K562 (cell line): ENCODE measurements around the gene DDAH2. TPM values are rescaled to one million over a fixed set of nuclear protein-coding genes. Genes with fewer than 3 reads are reported as not detected.

Experiments used
- ARID3B ChIP-seq: fragments of 250-450 bp; sonication (Bioruptor Pico); IDR thresholded peaks from 2 replicates; pipeline ENCODE4 v1.4.0; 2020; ENCODE audit warnings: borderline replicate concordance
- EHMT2 ChIP-seq: fragments of 450-650 bp; IDR thresholded peaks from 2 replicates; pipeline ENCODE4 v1.6.1; 2018; ENCODE audit warnings: antibody characterized with exemption
- ESRRA ChIP-seq: fragments of 450-650 bp; IDR thresholded peaks from 2 replicates; pipeline ENCODE4 v1.6.1; 2014; ENCODE audit warnings: low read depth, mild to moderate bottlenecking, moderate library complexity, borderline replicate concordance
- KDM5B ChIP-seq: fragments of 200-600 bp; sonication (generic); IDR thresholded peaks from 2 replicates; pipeline ENCODE4 v1.6.1; 2012; ENCODE audit warnings: low read depth, mild to moderate bottlenecking, moderate library complexity, low read length, control low read depth, inconsistent platforms; ENCODE audit not compliant: insufficient replicate concordance
- MIER1 ChIP-seq: fragments of 450-650 bp; IDR thresholded peaks from 2 replicates; pipeline ENCODE4 v1.6.1; 2016; ENCODE audit warnings: antibody characterized with exemption, mild to moderate bottlenecking, low read depth
- MYBL2 ChIP-seq, 2 experiments: fragments of 450-650 bp in 1 of 2; sonication (generic) in 1 of 2; formaldehyde crosslinking in 1 of 2; IDR thresholded peaks; 2 replicates each; pipeline versions ENCODE4 v1.6.1 to v1.8.1; 2017 to 2022; ENCODE audit warnings: borderline replicate concordance in 1 of 2, inconsistent platforms in 1 of 2, low read depth in 1 of 2, mild to moderate bottlenecking in 1 of 2, missing genetic modification reagents in 1 of 2, moderate library complexity in 1 of 2
- RBM22 ChIP-seq: fragments of 200-400 bp; formaldehyde crosslinking; IDR thresholded peaks from 2 replicates; pipeline ENCODE4 v1.6.1; 2018; ENCODE audit warnings: low read length, low read depth; ENCODE audit not compliant: poor library complexity, severe bottlenecking
- RBM25 ChIP-seq: fragments of 200-400 bp; formaldehyde crosslinking; IDR thresholded peaks from 2 replicates; pipeline ENCODE4 v1.6.1; 2018; ENCODE audit warnings: low read length, low read depth, moderate library complexity; ENCODE audit not compliant: severe bottlenecking
- RBM39 ChIP-seq: fragments of 200-400 bp; formaldehyde crosslinking; optimal IDR thresholded peaks from 2 replicates; pipeline ENCODE3; 2018; ENCODE audit warnings: low read depth, low read length
- TFAM ChIP-seq: fragments of 250-450 bp; sonication (Bioruptor Pico); conservative IDR thresholded peaks from 2 replicates; pipeline ENCODE4 v1.5.0; 2021; ENCODE audit warnings: mild to moderate bottlenecking, moderate library complexity
- polyA plus RNA-seq, 8 experiments: library from polyadenylated mRNA; depleted of rRNA in 4 of 8; stranded (reverse) in 5 of 8; unstranded in 3 of 8; fragments of >200 nt; fragmentation: Nextera tagmentation in 2 of 8; fragmentation: Illumina TruSeq in 1 of 8; extraction: Ambion mirVana in 2 of 8; extraction: Trizol in 1 of 8; gene quantifications; 2 replicates each; pipeline versions ENCODE4 v1.2.1 to v1.2.3, GENCODE V29; 2011 to 2014; ENCODE audit warnings: inconsistent platforms in 1 of 8, missing spikeins in 1 of 8
- total RNA-seq, 7 experiments: library from RNA; depleted of rRNA in 6 of 7; stranded (reverse); fragments of >200 nt in 6 of 7; fragmentation: Illumina TruSeq in 2 of 7; extraction: Trizol in 2 of 7; gene quantifications; 2 replicates each; pipeline versions ENCODE4 v1.2.1 to v1.2.3, GENCODE V29; 2011 to 2021; ENCODE audit warnings: low replicate concordance in 1 of 7
- TF ChIP-seq, protein P1 (sequence below): fragments of 150-350 bp; conservative IDR thresholded peaks from 2 replicates; pipeline ENCODE4 v1.6.1; 2014; ENCODE audit warnings: low read length
- TF ChIP-seq, protein P2 (sequence below): fragments of 250-450 bp; sonication (Bioruptor Pico); IDR thresholded peaks from 2 replicates; pipeline ENCODE4 v1.8.0; 2021; ENCODE audit warnings: mild to moderate bottlenecking, moderate library complexity
- TF ChIP-seq, protein P3 (sequence below): fragments of 450-650 bp; conservative IDR thresholded peaks from 2 replicates; pipeline ENCODE4 v1.6.1; 2016; ENCODE audit warnings: missing genetic modification characterization, low read depth, mild to moderate bottlenecking, control low read depth, missing compliant biosample characterization
- TF ChIP-seq, protein P4 (sequence below): fragments of 250-450 bp; sonication (Bioruptor Pico); IDR thresholded peaks from 2 replicates; pipeline ENCODE4 v1.4.0; 2020; ENCODE audit warnings: mild to moderate bottlenecking
- TF ChIP-seq, protein P5 (sequence below): fragments of 450-650 bp; conservative IDR thresholded peaks from 2 replicates; pipeline ENCODE4 v1.6.1; 2016; ENCODE audit warnings: missing genetic modification characterization, low read depth, mild to moderate bottlenecking, missing compliant biosample characterization, moderate library complexity

Gene DDAH2
- total and polyA plus RNA-seq, 9 of the 15 experiments (the other 6 are each of a cell fraction or from before 2014, with no cell fraction given) = 1.8 to 45.4 (median 21.4) TPM

DNA sequence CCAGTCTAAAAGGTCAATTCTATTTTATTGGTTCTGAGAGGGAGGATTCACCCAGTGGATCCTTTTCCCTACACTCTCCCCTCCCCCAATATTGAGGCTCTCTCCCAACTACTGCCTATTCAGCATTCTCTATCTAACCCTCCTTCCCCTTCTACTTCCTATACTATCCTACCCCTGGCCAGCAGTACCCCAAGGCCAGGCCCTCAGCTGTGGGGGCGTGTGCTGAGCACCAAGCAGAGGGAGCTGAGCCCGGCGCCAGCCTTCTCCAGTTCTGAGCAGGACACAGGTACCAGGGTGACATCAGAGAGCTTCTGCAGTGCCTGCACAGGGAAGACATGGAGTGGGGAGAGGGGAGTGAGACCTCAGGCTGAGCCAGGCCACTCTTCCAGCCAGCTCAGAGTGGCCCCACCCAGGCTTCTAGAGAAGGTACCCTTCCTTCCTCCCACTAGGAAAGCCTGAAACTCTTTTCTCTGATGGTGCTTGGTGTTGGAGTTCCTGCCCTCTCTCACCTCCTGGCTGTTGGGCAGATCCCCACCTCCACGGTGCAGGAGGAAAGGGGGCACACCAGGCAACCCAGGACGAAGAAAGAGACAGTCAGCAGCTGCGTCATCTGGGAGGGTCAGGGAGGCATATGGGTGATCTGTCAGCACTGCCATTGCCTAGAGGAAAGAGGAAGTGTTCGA lies 1.9 kb downstream of the DDAH2 start (continued):
- TF ChIP-seq, protein P1, sequence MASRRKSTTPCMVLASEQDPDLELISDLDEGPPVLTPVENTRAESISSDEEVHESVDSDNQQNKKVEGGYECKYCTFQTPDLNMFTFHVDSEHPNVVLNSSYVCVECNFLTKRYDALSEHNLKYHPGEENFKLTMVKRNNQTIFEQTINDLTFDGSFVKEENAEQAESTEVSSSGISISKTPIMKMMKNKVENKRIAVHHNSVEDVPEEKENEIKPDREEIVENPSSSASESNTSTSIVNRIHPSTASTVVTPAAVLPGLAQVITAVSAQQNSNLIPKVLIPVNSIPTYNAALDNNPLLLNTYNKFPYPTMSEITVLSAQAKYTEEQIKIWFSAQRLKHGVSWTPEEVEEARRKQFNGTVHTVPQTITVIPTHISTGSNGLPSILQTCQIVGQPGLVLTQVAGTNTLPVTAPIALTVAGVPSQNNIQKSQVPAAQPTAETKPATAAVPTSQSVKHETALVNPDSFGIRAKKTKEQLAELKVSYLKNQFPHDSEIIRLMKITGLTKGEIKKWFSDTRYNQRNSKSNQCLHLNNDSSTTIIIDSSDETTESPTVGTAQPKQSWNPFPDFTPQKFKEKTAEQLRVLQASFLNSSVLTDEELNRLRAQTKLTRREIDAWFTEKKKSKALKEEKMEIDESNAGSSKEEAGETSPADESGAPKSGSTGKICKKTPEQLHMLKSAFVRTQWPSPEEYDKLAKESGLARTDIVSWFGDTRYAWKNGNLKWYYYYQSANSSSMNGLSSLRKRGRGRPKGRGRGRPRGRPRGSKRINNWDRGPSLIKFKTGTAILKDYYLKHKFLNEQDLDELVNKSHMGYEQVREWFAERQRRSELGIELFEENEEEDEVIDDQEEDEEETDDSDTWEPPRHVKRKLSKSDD = no peak
- TF ChIP-seq RBM22 (no peak), RBM25 (no peak), ARID3B (CRISPR knock-in tag) (no peak), KDM5B (peak; percentile 47), MIER1 (no peak; the same call in 1 of the 2 replicates), EHMT2 (no peak), MYBL2 (IDR thresholded peaks at IDR 0.05; ENCODE audit: low read depth) (no peak), MYBL2 (CRISPR knock-in tag; IDR thresholded peaks at IDR 0.05; ENCODE audit: borderline replicate concordance) (no peak), TFAM (CRISPR knock-in tag) (no peak), RBM39 (no peak), ESRRA (no peak)
- TF ChIP-seq, protein P2, sequence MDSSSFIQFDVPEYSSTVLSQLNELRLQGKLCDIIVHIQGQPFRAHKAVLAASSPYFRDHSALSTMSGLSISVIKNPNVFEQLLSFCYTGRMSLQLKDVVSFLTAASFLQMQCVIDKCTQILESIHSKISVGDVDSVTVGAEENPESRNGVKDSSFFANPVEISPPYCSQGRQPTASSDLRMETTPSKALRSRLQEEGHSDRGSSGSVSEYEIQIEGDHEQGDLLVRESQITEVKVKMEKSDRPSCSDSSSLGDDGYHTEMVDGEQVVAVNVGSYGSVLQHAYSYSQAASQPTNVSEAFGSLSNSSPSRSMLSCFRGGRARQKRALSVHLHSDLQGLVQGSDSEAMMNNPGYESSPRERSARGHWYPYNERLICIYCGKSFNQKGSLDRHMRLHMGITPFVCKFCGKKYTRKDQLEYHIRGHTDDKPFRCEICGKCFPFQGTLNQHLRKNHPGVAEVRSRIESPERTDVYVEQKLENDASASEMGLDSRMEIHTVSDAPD (CRISPR knock-in tag) = no peak
- TF ChIP-seq, protein P3, sequence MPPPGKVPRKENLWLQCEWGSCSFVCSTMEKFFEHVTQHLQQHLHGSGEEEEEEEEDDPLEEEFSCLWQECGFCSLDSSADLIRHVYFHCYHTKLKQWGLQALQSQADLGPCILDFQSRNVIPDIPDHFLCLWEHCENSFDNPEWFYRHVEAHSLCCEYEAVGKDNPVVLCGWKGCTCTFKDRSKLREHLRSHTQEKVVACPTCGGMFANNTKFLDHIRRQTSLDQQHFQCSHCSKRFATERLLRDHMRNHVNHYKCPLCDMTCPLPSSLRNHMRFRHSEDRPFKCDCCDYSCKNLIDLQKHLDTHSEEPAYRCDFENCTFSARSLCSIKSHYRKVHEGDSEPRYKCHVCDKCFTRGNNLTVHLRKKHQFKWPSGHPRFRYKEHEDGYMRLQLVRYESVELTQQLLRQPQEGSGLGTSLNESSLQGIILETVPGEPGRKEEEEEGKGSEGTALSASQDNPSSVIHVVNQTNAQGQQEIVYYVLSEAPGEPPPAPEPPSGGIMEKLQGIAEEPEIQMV = no peak
- TF ChIP-seq, protein P4, sequence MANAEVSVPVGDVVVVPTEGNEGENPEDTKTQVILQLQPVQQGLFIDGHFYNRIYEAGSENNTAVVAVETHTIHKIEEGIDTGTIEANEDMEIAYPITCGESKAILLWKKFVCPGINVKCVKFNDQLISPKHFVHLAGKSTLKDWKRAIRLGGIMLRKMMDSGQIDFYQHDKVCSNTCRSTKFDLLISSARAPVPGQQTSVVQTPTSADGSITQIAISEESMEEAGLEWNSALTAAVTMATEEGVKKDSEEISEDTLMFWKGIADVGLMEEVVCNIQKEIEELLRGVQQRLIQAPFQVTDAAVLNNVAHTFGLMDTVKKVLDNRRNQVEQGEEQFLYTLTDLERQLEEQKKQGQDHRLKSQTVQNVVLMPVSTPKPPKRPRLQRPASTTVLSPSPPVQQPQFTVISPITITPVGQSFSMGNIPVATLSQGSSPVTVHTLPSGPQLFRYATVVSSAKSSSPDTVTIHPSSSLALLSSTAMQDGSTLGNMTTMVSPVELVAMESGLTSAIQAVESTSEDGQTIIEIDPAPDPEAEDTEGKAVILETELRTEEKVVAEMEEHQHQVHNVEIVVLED (CRISPR knock-in tag) = 0 out of 2 replicates have a peak, but pooled peaks have one; percentile 11
- TF ChIP-seq, protein P5, sequence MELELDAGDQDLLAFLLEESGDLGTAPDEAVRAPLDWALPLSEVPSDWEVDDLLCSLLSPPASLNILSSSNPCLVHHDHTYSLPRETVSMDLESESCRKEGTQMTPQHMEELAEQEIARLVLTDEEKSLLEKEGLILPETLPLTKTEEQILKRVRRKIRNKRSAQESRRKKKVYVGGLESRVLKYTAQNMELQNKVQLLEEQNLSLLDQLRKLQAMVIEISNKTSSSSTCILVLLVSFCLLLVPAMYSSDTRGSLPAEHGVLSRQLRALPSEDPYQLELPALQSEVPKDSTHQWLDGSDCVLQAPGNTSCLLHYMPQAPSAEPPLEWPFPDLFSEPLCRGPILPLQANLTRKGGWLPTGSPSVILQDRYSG (tag) = peak; percentile 71
